Measurements from ENCODE around the gene ARHGEF28. TPM values are rescaled to one million over a fixed set of nuclear protein-coding genes. Genes with fewer than 3 reads are reported as not detected.

Gene ARHGEF28
- total and polyA plus RNA-seq, 2 of the 13 experiments (the other 11 are each of a cell fraction or from before 2014, with no cell fraction given) = 17.4 to 34.1 TPM

DNA sequence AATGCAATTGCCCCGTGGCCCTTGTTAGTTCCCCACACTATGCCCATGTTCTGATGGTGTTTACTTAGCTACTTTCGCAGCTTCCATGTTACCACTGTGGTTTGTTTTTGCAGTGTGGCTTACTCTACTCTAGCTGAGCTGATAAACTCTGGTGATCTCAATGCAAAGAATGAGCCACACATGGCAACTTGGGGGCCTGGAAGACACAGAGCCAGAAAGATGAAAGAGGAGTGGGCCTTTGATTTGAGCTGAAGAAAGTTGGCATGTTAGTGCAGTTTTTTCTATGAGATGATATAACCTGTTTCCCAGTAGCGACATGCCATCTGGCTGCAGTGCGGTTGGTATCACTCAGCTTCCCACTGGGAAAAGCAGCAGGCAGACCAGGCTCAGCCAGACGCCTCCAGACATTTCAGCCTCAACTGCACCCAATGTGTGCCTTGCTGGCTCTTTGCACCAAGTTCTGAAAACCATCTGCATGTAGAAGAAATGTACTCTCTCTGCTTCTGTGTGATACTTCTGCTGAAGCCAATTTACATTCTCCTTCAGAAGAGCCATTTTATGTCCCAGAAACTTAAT, 329.4 kb downstream of the ARHGEF28 start:
- FAIRE-seq = no peak
- Histone ChIP-seq H3K27ac (ENCODE audit: extremely low read length, insufficient read depth, low read length) (no peak overlapping the region), H2AFZ (ENCODE audit: low read length) (no peak overlapping the region), H3K4me3 (replicated peaks in 1 of 3; ENCODE audit: insufficient read depth in 1 of 3, low read depth in 2 of 3, low read length in 3 of 3) (no peak overlapping the region), H3K4me1 (ENCODE audit: insufficient read depth, low read length) (no peaks in the 10 kb centered on the region), H3K27me3 (ENCODE audit: control insufficient read depth in 1 of 2, insufficient read depth in 2 of 2, low read length in 2 of 2) (no peaks in the 10 kb centered on the region), H3K4me2 (ENCODE audit: low read depth, low read length) (no peak overlapping the region), H3K9ac (ENCODE audit: insufficient read depth, low read depth, low read length) (no peak overlapping the region), H4K20me1 (ENCODE audit: insufficient read depth, low read length) (no peaks in the 10 kb centered on the region), H3K9me3 (ENCODE audit: low read length) (no peaks in the 10 kb centered on the region), H3K79me2 (ENCODE audit: insufficient read depth, low read length) (no peaks in the 10 kb centered on the region), H3K36me3 (replicated peaks in 1 of 2; ENCODE audit: control insufficient read depth in 1 of 2, insufficient read depth in 2 of 2, low read length in 2 of 2) (no peaks in the 10 kb centered on the region)
- ChIA-PET CTCF (ENCODE audit: low intra/inter-chr PET ratio, low total read pairs) (no interaction called here), POLR2A (no interaction called here)
- ATAC-seq = no peak
- TF ChIP-seq ZNF724P (CRISPR knock-in tag; IDR thresholded peaks at IDR 0.05; ENCODE audit: borderline replicate concordance) (no peak), EEA1 (CRISPR knock-in tag; IDR thresholded peaks at IDR 0.05; ENCODE audit: borderline replicate concordance) (no peak), SETDB1 (CRISPR knock-in tag; IDR thresholded peaks at IDR 0.05; ENCODE audit: borderline replicate concordance) (no peak), THYN1 (CRISPR knock-in tag; IDR thresholded peaks at IDR 0.05; ENCODE audit: borderline replicate concordance, low read depth) (no peak), KDM3A (CRISPR knock-in tag; IDR thresholded peaks at IDR 0.05; ENCODE audit: low read depth) (no peak), MAFF (IDR thresholded peaks at IDR 0.05; ENCODE audit: low read depth, low read length) (no peak), SAFB2 (CRISPR knock-in tag; IDR thresholded peaks at IDR 0.05; ENCODE audit: borderline replicate concordance, low read depth) (no peak), NFATC3 (CRISPR knock-in tag; IDR thresholded peaks at IDR 0.05) (no peak)
- TF ChIP-seq, protein P1, sequence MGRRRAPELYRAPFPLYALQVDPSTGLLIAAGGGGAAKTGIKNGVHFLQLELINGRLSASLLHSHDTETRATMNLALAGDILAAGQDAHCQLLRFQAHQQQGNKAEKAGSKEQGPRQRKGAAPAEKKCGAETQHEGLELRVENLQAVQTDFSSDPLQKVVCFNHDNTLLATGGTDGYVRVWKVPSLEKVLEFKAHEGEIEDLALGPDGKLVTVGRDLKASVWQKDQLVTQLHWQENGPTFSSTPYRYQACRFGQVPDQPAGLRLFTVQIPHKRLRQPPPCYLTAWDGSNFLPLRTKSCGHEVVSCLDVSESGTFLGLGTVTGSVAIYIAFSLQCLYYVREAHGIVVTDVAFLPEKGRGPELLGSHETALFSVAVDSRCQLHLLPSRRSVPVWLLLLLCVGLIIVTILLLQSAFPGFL (CRISPR knock-in tag; IDR thresholded peaks at IDR 0.05) = no peak
- TF ChIP-seq, protein P2, sequence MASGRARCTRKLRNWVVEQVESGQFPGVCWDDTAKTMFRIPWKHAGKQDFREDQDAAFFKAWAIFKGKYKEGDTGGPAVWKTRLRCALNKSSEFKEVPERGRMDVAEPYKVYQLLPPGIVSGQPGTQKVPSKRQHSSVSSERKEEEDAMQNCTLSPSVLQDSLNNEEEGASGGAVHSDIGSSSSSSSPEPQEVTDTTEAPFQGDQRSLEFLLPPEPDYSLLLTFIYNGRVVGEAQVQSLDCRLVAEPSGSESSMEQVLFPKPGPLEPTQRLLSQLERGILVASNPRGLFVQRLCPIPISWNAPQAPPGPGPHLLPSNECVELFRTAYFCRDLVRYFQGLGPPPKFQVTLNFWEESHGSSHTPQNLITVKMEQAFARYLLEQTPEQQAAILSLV (CRISPR knock-in tag; IDR thresholded peaks at IDR 0.05; ENCODE audit: borderline replicate concordance) = no peak
- TF ChIP-seq, protein P3, sequence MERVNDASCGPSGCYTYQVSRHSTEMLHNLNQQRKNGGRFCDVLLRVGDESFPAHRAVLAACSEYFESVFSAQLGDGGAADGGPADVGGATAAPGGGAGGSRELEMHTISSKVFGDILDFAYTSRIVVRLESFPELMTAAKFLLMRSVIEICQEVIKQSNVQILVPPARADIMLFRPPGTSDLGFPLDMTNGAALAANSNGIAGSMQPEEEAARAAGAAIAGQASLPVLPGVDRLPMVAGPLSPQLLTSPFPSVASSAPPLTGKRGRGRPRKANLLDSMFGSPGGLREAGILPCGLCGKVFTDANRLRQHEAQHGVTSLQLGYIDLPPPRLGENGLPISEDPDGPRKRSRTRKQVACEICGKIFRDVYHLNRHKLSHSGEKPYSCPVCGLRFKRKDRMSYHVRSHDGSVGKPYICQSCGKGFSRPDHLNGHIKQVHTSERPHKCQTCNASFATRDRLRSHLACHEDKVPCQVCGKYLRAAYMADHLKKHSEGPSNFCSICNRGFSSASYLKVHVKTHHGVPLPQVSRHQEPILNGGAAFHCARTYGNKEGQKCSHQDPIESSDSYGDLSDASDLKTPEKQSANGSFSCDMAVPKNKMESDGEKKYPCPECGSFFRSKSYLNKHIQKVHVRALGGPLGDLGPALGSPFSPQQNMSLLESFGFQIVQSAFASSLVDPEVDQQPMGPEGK (CRISPR knock-in tag; IDR thresholded peaks at IDR 0.05) = no peak
- TF ChIP-seq, protein P4, sequence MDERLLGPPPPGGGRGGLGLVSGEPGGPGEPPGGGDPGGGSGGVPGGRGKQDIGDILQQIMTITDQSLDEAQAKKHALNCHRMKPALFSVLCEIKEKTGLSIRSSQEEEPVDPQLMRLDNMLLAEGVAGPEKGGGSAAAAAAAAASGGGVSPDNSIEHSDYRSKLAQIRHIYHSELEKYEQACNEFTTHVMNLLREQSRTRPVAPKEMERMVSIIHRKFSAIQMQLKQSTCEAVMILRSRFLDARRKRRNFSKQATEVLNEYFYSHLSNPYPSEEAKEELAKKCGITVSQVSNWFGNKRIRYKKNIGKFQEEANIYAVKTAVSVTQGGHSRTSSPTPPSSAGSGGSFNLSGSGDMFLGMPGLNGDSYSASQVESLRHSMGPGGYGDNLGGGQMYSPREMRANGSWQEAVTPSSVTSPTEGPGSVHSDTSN (CRISPR knock-in tag; IDR thresholded peaks at IDR 0.05) = no peak
- TF ChIP-seq, protein P5, sequence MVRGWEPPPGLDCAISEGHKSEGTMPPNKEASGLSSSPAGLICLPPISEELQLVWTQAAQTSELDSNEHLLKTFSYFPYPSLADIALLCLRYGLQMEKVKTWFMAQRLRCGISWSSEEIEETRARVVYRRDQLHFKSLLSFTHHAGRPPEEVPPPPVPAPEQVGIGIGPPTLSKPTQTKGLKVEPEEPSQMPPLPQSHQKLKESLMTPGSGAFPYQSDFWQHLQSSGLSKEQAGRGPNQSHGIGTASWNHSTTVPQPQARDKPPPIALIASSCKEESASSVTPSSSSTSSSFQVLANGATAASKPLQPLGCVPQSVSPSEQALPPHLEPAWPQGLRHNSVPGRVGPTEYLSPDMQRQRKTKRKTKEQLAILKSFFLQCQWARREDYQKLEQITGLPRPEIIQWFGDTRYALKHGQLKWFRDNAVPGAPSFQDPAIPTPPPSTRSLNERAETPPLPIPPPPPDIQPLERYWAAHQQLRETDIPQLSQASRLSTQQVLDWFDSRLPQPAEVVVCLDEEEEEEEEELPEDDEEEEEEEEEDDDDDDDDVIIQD (CRISPR knock-in tag; IDR thresholded peaks at IDR 0.05; ENCODE audit: low read depth) = no peak
- no peak for DNase-seq (ENCODE audit: low spot score)
- no TSS peak for BruUV-seq (replicated peaks)
- intact Hi-C loops (cut with micrococcal nuclease; ENCODE audit: unreplicated experiment) = no loop called here
- in situ Hi-C loops (cut with HindIII; ENCODE audit: extremely low pct_ligation_motif_present, low pct_unique_long_range_greater_than_20kb) = no loop called here
- WGBS (ENCODE audit: low lambda C conversion rate) = 29% methylated on average over 2 of the region's 5 CpGs
